HG02610 (cell line): ENCODE measurements around the gene TMC5.
"Not testable (repeated sequence)": the region's sequence is repeated elsewhere in the genome, so short reads cannot be mapped to it uniquely, and the experiment has no call there.

Experiments
- ATAC-seq: cut with Tn5 transposase; IDR thresholded peaks from one replicate; pipeline ENCODE4 v1.9.1; 2021; ENCODE audit warnings: mild to moderate bottlenecking, moderate library complexity; ENCODE audit not compliant: unreplicated experiment

The TMC5 gene, protein sequence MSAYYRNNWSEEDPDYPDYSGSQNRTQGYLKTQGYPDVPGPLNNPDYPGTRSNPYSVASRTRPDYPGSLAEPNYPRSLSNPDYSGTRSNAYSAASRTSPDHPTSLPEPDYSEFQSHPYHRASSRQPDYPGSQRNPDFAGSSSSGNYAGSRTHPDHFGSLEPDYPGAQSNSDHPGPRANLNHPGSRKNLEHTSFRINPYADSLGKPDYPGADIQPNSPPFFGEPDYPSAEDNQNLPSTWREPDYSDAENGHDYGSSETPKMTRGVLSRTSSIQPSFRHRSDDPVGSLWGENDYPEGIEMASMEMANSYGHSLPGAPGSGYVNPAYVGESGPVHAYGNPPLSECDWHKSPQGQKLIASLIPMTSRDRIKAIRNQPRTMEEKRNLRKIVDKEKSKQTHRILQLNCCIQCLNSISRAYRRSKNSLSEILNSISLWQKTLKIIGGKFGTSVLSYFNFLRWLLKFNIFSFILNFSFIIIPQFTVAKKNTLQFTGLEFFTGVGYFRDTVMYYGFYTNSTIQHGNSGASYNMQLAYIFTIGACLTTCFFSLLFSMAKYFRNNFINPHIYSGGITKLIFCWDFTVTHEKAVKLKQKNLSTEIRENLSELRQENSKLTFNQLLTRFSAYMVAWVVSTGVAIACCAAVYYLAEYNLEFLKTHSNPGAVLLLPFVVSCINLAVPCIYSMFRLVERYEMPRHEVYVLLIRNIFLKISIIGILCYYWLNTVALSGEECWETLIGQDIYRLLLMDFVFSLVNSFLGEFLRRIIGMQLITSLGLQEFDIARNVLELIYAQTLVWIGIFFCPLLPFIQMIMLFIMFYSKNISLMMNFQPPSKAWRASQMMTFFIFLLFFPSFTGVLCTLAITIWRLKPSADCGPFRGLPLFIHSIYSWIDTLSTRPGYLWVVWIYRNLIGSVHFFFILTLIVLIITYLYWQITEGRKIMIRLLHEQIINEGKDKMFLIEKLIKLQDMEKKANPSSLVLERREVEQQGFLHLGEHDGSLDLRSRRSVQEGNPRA

DNA sequence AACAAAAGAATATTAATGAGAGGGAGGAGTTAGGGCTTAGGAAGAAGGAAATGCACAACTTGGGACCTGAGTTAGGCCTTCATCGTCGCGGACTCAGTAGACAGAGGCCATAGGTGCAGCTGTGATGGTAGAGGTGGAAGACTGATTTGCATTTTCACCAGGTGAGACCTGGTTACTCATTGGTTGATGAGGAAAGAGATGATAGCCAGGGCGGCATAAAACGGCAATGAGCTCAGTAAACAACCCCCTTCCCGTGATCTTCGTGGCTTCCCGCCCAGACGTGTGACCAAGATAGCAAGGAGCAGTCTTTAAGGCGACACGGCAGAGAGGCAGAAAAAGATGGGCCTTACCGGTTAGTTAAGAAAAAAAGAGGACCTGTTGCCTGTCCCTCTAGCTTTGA lies at the start of gene TMC5:
Gene TMC5, plus strand, starts transcription at position 244 of the 400 bp plus-strand sequence. CDS start 22,156 bp downstream, outside the sequence.
- ATAC-seq, result no peak

DNA sequence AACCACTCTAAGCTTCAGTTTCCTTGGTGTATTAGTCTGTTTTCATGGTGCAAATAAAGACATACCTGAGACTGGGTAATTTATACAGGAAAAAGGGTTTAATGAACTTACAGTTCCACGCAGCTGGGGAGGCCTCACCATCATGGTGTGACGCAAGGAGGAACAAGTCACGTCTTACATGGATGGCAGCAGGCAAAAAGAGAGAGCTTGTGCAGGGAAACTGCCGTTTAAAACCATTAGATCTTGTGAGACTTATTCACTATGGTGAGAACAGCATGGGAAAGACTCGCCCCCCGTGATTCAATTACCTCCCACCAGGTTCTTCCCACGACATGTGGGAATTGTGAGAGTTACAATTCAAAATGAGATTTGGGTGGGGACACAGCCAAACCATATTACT lies 45.1 kb upstream of the TMC5 start:
- not testable (repeated sequence) for ATAC-seq

DNA sequence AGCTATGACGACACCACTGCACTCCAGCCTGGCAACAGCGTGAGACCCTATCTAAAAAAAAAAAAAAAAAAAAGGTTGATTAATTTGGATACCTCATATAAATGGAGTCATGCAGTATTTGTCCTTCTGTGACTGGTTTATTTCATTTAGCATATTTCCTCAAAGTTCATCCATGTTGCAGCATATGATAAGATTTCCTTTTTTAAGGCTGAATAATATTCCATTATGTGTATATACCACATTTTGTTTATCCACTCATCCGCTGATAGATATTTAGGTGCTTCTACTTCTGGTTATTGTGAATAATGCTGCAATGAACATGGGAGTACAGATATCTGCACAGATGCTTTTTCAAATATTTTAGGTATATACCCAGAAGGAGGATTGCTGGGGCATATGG lies 43.3 kb upstream of the TMC5 start:
- no peak for ATAC-seq

DNA sequence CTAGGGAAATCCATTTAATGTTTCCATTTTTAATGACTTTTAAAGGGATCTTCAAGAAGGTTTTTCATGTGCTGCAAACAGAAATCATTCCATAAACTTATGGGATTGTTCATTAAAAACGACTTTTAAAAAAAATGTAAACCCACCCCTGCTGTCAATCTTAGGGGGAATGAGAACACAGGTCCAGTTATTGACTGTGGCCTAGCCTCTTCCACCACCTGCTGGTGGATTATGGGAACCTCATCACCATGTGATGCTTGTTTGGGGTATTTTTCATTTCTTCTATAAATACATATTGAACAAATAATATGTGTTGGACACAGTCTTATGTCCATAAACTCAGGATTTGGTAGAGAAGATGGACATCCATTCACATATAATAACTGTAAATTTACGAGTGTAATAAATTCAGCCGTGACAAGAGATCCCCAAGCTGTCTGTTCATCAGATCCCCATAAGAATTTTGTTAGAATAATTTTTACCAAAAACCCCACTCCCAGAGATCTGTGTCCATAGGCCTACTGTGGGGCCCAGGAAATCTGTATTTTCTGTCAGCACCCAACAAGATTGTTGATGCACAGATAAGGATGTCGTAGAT lies 42.0 kb upstream of the TMC5 start:
- ATAC-seq, result no peak

DNA sequence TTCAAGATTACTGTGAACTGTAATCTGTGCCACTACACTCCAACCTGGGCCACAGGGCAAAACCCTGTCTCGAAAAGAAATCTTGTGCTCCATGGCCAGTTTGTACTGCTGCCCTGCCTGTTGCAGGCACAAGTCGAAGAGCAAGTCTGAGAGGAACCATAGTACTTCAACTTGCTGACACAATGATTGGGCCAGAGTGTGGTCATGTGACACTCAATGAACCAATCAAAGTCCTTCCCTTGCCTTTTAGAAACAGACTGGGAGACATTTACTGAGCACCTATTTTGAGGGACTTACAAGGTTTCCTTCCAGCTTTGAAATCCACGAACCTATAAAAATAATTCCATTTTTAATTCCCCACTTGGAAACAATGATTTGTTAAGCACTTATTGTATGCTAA lies 39.8 kb upstream of the TMC5 start:
- no peak for ATAC-seq

DNA sequence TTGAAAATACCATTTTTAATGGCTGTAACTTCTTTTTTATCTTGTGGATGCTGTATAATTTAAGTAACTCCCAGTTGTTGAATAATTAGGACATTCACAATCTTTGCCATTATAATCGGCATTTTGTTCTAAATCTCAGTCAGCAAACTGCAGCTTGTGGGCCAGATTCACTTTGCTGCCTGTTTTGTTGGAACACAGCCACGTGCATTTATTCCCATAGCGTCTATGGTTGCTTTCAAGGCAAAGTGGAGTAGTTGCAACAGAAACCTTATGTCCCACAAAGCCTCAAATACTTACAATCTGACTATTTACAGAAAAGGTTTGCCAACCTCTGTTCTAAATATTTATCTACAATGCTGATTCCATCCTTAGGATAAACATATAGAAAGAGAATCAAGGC lies 39.2 kb upstream of the TMC5 start:
- ATAC-seq, result no peak

DNA sequence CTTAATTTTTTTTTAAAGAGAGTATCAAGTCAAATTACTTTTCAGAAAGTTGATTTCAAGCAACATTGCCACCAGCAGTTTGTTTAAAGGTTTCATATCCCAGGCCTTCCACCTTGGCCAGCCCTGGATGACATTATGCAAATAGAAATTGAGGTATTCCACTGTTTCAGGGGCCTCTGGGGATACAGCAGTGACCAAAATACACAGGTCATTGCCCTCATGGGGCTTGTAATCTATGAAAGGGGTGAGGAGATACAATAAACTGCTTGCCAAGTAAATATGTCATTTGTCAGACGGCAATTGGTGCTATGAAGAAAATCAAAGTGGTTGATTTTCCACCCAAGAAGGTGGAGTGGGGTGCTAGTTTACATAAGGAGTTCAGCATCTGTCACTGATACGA lies 37.8 kb upstream of the TMC5 start:
- no peak for ATAC-seq

DNA sequence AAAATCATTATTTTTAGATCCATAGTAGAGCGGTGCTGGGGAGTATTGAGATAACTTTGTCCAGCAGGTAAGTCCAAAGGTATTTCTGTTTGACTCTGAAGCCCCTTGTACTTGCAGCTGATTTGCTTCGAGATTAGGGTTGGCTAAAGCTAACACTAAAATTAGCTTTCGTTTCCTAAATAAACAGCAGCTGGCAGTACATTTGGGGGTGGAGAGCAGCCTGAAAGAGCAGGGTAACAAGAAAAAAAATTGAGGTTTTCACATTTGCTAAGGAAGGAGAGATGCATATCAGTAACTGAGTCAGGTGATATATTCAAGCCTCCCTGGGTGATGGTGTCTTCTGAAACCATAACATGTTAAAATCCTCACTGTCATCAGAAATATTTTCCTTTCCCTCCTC lies 37.4 kb upstream of the TMC5 start:
- ATAC-seq, result no peak

DNA sequence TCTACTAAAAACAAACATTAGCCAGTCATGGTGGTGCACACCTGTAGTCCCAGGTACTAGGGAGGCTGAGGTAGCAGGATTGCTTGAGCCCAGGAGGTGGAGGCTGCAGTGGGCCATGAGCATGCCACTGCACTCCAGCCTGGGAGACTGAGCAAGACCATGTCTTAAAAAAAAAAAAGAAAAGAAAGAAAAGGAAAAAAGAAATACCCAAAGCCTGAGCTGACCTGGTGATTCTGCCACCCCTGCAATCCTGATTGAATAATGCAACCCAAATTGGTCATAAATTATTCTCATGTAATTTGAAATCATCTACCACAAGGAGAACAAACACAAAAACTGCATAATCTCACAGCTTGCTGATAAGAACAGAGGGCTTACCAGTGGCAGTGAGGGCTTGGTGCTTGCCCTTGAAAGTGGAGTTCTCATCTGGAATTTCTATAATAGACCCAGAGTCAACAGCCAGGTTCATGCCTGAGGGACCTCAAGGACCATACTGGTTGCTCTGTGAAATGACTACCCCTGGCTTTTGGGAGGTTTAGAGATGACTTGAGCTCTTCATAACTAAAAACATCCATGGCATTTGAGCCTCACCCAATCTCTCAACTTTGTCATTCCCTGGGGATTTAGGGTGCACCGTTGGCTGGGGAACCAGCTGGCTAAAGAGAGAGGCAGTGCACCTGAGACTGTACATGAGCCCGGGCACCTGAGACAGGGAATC lies 35.4 kb upstream of the TMC5 start:
- no peak for ATAC-seq

DNA sequence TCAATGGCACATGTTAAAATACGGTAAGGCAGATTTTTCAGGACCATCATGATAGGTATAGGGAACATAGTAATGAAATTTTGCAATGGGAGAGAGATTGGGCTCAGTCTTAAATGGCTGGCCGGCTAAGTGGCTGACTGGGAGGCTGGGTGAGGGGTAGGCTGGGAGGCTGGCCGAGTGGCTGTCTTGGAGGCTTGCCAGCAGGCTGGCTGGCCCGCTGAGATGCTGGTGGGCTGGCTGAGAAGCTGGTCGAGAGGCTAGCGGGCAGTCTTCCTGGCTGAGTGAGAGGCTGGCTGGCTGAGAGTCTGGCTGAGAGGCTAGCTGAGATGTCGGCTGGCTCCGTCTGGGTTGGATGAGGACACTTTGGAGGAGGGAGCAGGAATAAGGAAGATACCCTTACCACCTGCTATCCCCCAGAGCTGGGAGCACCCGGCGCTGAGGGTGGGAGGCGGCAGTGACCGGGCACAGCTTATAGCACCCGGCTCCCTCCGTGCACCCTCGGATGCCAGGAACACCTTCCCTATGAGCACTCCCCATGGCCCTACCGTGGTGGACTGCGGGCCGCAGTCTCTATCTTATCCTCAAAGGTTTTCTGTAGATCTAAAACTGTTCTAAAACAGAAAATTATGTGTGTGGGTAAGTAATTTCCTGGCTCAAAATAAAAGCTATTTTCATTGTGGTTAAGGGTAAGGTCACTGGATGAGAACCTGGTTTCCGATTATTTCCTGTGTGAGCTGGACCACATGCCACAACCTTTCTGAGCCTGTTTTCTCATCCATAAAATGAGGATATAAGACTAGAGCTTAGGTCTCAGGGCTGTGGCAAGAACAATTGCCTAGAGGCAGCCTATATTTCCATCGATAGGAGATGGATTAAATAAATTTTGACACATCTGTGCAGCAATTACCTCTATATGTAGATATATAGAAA lies 34.5 kb upstream of the TMC5 start:
- no peak for ATAC-seq

DNA sequence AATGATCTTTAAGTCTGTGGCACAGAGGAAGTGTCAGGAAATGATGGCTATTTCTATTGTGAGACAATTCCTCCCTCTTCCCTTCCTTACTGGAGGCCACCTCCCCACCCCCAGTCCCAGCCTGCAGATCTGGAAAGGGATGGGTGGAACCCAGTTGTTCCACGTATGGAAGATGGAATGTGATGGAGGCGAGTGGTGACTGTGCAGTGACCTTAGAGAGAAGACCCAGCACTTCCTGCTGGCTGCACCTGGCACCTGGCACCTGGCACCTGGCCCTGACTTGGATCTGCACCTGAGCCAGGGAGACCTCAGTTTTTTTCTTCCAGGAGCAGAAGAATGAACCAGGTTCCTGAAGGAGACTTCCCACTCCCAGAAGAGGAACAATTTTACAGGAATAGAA lies 33.0 kb upstream of the TMC5 start:
- no peak for ATAC-seq

DNA sequence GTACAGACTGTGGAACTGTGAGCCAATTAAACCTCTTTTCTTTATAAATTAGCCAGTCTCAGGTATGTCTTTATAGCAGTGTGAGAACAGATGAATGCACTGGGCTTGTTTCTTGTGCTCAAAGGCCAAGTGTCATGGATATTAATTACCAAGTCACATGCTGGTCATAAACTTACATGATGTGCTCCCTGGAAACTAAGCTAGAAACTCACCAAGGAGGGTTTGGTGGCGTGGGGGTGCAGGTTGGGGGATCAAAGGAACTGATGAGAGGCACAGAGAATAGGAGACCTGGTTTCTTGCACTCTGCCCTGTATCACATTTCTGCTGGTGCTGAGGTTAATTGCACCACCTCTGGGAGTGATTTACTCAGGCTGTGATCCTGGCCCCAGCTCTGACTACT lies 31.2 kb upstream of the TMC5 start:
- ATAC-seq, result no peak

DNA sequence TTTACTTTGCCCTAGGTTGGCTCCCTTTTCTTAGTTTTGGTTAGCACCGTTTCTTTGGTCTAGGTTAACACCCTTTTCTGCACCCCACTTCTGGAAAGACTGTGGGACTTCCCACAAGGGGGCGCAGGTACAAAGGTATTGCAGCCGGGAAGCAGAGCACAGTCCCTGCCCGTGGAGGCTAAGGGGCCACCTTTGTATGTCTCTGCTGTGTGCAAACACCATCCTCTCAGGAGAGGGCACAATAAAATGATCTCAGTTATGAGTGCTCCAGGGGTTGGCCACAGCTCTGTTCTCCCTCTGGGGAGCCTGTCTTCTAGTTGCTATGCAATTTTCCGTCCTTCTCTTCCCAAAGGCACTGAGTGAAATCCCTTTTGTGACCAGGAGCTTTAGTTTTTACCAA lies 28.4 kb upstream of the TMC5 start:
- ATAC-seq, result no peak

DNA sequence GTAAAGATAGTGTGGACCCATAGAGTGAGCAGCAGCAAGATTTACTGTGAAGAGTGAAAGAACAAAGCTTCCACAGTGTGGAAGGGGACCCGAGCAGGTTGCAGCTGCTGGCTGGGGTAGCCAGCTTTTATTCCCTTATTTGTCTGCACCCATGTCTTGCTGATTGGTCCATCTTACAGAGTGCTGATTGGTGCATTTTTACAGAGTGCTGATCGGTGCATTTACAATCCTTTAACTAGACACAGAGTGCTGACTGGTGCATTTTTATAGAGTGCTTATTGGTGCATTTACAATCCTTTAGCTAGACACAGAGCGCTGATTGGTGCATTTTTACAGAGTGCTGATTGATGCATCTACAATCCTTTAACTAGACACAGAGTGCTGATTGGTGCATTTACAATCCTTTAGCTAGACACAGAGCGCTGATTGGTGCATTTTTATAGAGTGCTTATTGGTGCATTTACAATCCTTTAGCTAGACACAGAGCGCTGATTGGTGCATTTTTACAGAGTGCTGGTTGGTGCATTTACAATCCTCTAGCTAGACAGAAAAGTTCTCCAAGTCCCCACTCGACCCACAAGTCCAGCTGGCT lies 26.4 kb upstream of the TMC5 start:
- not testable (repeated sequence) for ATAC-seq

DNA sequence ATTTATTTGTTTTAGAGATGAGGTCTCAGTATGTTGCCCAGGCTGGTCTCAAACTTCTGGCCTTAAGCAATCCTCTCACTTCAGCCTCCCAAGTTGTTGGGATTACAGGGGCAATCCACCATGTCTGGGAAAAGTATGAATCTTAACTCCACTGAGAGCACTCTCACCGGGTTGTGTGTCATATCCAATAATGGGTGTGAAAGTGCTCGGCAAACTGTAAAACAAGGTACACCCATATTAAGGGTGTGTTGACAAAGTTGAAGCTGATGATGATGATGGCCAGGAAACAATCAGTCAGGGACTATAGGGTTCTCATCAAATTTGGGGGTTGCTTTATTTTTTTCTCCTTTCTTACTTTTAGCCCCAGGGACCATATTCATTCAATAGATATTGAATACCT lies 25.3 kb upstream of the TMC5 start:
- no peak for ATAC-seq

DNA sequence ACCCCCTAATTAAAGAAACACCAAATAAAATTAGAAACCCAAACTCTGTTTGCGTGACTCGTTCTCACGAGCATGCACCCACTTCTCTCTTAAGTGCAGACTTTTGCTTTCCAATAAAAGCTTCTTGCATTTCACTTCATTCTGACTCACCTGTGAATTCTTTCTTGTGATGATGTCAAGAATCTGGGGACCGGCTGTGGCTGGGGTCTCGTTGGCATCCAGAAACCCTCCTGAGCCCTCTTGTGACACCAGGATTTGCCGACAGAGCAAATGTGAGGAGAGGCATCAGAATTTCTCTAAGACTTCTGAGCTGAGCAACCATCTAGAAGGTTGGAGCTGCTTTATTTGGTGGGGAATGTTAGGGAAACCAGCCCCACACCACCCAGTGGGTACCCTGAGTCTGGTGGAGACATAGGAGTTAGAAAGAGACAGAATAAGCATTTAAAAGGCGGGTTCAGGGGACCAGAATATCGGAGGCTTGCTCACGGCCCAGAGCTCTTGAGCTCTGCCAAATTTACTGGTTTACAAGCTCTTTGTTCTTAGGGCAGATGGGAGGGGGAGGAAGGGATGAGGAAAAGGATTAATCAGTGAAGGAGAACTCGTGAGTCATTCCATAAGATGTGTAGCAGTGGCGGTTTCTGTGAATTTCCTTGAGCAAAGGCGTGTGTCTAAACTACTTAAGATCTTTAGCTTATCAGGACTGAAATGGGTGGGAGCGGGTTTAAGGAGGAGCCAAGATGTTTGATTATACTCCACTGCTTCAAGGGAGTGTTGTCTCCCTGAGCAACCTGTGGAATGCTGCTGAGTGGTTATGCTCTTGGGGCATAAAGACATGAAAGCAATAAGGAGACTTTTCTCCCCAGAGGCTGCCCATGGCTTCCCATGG lies 24.2 kb upstream of the TMC5 start:
- ATAC-seq, result no peak

DNA sequence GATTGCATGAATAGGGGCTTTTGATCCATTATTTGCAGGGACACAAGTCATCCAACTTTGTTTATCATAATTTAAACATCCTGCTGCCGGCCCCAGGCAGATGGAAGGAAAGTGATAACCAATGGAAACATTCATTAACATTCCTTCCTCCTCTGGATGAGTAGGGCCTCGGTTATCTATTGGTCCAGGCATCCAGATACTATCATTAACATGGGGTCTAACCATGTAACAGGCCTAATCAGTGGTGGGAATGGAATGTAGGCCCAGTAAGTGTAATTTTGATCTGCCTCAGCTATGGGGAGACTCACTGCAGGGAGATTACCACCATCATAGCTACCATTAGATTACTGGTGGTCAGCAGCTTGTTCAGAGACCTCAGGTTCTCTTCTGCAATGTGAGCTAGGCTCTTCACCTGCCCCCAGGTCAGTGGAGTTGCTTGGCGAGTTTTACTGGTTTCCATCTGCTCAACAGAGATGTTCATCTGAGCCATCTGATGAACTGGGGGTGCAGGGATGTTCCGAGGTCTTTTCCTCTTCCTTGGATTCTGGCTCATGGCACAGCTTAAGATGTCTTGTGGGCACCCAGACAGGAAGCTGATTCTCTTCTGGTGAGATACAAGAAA lies 21.9 kb upstream of the TMC5 start:
- not testable (repeated sequence) for ATAC-seq

DNA sequence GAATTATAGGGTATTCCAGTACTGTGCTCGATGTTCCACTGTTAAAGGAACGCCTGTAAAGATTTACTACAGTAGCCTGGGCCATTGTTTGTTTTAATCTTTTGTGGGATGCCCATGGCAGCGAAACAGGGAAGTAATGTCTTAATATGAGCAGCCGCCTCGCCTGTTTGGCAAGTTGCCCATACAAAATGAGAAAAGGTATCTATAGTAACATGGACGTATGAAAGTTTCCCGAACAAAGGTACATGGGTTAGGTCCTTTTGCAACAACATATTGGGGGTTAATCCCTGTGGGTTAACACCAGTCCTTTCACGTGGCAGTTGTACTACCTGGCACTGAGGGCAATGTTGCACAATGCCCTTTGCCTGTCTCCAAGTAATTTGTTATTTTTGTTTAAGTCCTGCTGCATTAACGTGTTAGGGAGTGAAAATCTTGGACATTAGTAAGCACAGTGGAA lies 21.1 kb upstream of the TMC5 start:
- no peak for ATAC-seq
